GM21390 (cell line): ENCODE data around the gene NCOR1.
"Not testable (repeated sequence)": the region's sequence is repeated elsewhere in the genome, so short reads cannot be mapped to it uniquely, and the experiment has no call there.

ENCODE experiments used
- ATAC-seq: cut with Tn5 transposase; IDR thresholded peaks from one replicate; pipeline ENCODE4 v1.9.1; 2021; ENCODE audit not compliant: unreplicated experiment

The NCOR1 gene

DNA sequence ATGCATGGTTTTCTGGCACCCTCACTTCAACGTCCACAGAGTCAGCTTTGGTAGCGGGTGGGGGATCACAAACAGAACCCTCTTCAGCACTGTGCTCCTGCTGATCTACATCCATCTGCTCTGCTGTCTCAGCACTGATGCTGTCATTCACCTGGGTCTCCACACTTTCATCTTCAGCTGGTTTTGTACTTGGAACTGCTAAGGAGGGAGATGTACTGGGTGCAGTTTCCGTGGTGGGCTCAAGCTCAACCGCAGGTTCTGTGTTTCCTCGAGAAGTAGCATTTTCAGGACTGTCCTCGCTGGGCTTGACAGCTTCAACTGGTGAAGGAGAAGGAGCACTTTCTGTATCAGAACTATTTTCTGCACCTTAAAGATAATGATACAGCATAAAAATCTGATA, 113.9 kb downstream of the NCOR1 start:
- no peak for ATAC-seq

DNA sequence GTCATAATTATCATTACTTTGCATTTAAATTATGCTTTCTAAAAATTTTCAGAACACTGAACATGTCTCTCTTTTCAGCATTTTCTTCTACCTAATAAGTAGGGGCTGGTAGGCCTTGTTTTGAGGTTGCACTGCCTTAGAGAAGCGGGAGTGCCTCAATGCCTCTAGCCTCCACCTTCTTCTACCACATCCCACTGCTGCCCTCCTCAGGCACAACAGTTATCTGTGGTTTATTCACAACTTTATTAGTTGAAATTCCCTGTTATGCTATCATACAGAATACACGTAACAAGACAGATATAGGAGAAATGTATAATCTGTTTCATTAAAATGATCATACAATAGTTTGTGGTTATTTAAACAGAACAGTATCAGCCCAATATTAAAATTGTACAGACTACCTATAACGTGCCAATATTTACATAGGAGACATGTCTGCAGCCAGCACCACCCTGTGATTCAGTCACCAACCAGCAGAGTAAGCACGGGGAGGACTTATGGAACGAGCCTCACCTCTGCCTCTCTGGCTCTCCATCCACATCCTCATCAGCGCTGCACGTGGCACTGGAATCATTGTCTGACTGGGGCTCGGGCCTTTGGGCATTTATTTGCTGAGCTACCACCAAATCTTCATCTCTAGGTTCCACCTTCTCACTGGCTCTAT, 114.5 kb downstream of the NCOR1 start:
- ATAC-seq, result no peak

DNA sequence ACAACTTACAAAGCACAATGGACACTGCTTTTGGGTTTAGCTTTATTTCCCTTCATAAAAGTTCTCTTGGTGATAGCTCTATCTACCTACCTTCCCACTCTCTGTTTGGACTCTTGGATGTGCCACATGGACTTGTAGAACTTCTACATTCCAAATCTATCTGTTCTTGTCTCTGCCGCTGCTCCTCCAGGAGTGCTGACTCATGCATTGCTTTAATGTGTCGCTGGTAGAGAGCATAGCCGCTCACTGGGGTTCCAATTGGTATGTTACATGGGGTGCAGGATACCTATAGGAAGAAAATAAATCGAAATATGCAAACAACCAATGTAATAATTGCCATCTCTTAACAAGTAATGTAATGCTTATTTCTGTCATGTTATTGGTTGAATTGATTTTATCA, 123.6 kb downstream of the NCOR1 start:
- no peak for ATAC-seq

DNA sequence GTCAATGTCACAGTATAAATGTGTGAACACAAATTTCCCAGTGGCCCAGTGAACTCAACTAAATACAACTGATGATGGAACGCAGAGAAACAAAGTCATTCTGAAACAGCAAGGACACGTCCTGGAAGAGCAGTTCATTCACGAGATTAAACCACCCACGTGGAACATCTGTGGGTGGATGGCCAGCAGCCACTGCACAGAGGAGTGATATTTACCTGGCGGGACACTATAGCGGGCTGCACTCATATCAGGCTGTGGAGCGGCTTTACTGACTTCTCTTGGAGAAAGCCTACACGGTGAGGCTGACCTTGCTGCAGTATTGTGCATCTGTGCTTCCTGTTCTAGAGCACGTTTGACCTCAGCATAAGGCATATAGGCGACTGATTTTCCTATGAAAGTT, 128.4 kb downstream of the NCOR1 start:
- ATAC-seq, result no peak

DNA sequence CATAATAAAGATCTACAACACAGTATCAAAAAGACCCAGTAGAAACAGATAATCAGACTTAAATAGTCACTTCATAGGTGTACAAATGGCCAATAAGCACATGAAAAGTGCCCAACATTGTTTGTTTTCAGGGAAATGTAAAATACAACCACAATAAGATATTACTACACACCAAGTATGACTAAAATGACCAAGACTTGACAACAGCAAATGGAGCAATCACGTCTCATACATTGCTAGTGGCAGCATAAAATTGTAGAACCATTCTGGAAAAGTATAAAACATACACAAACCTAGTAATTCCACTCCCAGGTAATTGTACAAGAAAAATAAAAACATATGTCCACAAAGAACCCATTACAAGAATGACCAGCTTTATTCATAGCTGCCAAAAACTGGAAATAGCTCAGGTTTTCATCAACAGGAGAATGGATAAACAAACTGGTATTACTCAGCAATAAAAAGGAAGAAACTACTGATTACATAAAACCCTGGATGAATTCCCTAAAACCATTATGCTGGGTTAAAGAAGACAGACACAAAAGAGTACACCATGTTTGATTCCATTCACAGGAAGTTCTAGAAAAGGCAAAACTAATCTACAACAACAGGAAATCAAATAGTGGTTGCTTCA, 130.2 kb downstream of the NCOR1 start:
- no peak for ATAC-seq

DNA sequence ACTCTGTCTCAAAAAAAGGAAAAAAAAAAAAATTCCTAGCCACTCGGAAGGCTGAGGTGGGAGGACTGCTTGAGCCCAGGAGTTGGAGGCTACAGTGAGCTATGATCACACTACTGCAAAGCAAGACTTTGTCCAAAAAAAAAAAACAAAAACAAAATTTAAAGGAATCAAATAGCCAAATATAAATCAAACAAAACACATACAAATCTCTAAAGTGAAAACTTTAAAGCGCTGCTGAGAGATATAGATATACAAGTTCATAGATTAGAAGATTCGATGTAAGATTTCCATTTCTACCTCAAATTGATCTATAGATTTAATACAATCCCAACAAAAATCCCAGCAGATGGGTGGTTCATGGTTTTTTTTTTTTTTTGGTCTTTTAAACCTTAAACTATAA, 132.1 kb downstream of the NCOR1 start:
- no peak for ATAC-seq

DNA sequence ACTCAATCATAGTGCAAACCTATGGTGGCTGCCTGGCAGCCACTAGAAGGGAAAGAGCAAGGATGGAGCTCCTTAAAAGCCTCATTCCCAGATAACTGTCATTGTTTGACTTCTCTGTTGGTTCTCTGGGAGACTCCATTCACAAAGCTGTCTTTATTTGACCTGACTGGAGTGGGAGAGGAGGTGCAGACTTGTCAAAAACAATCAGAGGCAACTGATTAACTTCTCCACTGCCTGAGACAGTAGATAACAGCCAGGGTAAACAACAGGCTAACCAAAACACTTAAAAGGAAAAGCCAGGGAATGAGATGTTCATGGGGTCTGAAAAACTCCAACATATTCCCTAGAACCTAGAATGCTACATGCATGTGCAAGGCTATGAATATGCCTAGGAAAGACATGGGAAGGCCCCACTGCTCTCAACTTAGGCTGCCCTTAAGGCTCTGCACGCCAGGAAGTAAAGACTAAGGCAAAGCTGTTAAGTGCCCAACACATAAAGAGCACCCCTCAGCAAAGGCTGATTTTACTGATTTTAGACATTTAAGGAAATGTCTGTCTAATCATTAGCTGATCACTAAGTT, 133.7 kb downstream of the NCOR1 start:
- ATAC-seq, result no peak

DNA sequence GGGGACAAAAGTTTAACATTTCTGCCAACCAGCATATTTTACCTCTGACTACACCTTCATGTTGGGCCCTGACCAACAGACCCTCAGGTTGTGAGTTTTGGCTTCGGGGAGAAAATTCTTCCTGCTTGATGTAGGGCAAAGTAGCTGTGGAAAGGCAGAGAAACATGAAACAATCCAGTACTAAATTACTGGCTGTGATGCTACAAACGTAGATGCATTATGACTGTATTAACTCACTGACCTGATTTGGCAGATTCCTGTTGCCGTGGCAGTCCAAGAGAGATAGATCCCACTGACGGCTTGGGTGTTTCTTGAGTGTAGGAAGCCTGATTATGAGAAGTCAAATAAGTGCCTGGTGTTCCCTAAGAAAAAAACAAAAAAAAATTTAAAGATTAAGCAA, 135.0 kb downstream of the NCOR1 start:
- ATAC-seq, result no peak

DNA sequence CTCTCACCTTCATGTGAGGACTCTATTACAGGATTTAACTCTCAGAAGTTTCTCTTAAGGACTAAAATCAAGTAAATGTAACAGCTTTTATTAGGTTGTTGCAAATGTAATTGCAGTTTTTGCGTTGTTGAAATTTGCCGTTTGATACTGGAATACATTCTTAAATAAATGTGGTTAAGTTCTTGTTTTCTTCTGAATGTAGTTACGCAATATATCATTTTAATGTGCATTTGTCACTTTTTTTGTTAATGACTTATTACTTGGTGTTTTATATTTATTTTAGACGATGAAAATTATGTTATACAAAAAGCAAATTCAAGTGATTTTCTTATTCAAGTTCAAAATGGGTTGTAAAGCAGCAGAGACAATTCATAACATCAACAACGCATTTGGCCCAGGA, 139.4 kb downstream of the NCOR1 start:
- ATAC-seq, result no peak

DNA sequence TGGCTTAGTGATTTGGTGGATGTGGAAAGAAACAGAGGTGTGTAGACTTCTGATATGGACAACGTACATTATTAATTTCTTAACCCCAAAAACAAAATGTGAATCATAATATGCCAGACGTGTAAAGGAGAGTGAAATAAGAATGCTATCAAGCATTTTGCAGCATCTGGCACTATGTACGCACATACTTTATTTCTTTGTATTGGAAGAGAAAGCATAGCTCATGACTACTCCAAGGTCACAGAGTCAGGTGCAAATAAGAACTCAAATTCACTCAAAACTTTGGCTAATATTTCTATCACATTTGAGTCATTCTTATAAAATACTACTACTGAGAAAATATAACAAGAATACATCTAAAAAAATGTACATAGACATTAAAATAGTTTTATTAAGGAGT, 140.9 kb downstream of the NCOR1 start:
- no peak for ATAC-seq

DNA sequence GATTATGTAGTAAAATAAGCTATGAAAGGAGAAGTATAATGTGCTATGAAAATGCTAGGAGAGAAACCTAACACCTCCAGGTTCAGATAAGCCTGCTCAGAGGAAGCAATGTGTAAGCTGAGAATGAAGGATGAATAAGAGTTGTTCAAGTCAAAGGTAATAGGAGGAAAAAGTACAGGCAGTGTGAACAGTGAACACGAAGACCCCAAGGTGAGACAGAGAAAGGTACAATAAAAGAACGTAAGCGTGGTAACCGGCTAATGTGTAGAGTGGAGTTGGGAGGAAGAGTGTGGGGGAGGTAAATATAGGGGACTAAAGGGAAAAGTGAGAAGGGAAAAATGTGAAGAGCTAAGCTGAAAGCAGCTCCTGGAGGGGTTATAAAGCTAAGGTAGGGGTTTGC, 141.5 kb downstream of the NCOR1 start:
- ATAC-seq, result no peak

DNA sequence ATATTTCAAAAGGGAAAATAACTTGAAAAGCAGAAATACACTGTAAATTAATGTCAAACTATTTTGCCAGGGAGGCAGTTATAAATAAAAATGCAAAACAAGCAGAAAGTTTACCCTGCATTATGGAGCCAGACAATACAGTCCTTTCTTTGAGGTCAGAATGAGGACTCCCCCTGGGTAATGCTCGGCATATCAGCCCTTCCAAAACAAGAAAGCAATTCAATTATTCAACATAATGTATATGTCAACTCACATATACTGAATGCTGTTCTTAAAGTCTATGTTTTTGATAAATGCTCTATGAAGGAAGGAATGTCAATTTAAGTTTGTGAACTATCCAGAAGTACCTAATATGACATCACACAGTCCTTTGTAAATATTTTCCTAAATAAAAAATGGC, 143.3 kb downstream of the NCOR1 start:
- ATAC-seq, result no peak

DNA sequence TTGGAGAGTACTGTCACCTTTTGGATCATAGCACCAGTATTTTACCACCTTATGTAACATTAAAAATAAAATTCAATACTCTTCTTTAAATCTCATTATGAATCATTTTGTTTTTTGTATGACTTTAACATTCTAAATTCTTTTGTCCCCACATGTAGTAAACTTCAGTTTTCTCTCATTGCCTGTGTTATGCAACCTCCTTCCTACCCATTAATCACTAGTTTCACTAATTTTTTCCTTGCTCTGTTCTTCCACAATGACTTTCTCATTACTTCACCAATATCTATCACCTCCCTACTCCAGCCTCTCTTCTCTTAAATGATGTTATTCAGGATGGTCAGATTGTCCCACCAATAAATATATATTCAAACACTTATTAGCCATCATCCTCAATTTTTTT, 147.0 kb downstream of the NCOR1 start:
- ATAC-seq, result no peak

DNA sequence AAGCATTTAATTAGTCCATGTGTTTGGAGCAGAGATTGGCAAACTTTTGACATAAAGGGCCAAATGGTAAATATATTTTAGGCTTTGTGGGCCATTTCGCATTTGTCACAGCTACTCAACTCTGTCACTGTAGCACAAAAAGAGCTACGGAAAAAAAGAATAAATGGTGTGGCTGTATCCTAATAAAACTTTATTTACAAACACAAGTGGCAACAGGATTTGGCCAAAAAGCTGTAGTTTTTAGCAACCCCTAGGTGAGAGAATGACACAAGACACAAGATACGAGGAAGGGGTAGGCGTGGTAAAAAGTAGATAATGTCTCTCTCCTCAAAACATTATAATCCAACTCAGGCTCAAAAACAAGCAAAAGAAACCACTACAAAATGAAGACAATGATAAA, 149.2 kb downstream of the NCOR1 start:
- ATAC-seq, result no peak

DNA sequence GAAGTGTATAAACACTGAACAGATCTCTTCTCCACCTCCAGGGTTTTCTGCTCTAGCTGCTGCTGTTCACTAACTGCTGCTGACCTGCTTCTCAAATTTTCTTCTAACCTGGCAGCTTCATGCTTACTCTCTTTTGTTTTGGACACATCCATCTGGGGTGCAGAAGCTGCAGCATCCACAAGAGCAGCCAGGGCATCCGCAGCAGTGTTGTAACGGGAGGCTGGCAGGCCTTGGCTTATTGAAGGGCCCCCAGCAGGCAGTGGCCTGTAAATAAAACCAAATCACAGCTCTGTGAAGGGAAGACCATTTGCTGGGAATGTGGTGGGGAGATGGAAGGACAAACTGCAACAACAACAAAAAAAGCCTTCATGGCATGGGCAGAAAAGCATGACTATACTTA, 153.7 kb downstream of the NCOR1 start:
- no peak for ATAC-seq

DNA sequence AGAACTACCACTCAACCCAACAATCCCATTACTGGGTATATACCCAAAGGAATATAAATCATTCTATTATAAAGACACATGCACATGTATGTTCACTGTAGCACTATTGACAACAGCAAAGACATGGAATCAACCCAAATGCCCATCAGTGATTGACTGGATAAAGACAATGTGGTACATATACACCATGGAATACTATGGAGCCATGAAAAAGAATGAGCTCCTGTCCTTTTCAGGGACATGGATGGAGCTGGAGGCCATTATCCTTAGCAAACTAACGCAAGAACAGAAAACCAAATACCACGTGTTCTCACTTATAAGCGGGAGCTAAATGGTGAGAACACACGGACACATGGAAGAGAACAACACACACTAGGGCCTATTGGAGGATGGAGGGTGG, 160.2 kb downstream of the NCOR1 start:
- not testable (repeated sequence) for ATAC-seq

DNA sequence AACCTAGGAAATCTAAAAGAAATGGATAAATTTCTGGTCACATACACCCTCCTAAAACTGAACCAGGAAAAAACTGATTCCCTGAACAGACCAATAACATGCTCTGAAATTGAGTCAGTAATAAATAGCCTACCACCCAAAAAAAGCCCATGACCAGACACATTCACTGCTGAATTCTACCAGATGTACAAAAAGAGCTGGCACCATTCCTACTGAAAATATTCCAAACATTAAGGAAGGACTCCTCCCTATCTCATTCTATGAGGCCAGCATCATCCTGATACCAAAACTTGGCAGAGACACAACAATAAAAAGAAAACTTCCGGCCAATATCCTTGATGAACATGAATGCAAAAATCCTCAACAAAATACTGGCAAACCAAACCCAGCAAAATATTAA, 162.8 kb downstream of the NCOR1 start:
- ATAC-seq, result no peak

DNA sequence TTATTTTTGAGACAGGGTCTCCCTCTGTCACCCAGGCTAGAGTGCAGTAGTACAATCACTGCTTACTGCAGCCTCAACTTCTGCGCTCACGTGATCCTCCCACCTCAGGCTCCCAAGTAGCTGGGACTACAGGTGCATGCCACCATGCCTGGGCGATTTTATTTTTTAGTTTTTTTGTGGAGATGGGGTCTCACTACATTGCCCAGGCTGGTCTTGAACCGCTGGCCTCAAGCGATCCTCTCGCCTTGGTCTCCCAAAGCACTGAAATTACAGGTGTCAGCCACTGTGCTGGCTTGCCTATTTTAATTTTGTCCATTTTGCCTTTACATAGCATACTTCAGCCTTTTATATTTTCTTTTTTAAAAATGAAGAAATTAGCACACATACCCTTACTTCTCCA, 164.5 kb downstream of the NCOR1 start:
- no peak for ATAC-seq

DNA sequence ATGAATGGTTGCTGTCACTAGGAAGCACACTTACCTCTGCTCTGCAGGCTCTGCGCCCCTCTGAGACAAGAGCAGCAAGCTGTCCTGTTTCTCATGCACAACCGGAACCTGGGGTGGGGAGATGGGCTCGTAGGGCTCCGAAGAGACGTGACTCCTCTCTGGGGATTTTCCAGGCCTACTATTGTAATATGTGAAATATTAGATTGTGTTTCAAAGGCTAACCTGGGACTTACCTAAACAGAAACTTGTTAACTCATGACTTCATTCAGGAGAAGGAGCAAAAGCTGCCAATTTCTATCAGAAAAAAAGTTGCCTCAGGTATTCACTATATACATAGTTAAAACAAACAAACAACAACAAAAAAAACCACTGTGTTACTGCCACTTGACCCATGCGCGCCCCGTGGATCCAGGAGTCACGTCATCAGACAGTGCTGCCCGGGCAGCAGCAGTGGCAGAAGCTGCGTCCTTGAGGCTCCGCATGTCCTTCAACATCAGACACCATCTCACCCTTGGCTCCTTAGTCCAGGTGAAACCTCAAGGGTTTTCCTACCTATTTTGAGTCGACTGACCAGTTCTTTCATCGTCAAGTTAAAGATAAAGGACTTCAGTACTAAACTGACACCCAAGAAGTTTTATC, 166.4 kb downstream of the NCOR1 start:
- ATAC-seq, result no peak

DNA sequence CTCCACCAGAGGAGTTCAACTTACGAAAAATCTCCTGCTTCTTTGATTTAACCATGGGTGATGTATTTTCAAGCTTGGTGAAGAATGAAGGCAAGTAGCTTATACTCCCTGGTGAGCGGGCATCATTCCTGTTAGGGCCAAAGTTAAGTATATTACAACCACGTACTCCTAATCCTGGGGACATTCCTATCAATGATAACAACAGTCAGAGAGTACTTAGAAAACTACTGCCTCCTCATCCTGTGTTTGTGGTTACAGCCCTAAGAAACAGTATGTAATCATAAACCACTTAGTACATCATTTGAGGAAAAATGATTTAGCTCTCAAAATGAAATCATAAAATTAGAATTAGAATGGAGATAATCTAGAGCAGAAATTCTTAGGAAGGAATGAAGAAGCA, 168.4 kb downstream of the NCOR1 start:
- no peak for ATAC-seq

DNA sequence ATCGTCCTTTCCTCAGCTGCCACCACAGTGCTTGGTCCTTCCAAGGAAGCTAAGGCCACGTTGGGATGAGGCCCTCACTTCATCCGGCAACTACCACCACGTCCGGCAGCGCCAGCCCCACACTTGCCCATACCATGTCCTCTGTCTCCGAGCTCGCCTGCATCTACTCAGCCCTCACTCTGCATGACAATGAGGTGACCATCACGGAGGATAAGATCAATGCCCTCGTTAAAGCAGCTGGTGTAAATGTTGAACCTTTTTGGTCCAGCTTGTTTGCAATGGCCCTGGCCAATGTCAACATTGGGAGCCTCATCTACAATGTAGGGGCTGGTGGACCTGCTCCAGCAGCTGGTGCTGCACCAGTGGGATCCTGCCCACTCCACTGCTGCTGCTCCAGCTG, 170.8 kb downstream of the NCOR1 start:
- no peak for ATAC-seq

DNA sequence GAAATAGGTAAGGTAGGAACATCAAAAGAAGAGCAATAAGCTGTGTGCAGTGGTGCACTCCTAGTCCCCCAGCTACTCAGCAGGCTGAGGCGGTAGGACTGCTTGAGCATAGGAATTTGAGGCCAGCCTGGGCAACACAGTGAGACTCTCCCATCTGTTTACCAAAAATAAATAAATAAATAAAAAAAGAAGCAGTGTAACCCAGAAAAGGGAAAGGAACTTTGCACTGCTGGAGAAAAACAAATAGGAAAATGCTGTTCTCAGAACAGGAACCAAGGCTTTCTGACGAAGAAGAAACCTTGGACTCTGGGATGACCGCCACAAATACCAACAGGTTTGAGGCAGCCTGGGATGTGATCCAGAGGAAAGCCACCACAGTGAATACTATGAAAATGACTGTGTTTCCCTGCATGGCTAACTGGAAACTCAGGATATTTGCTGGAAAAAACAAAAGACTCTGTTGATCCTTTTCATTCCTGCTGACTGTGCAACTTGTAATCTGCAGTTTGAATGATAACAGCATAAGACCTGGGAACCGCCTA, 174.6 kb downstream of the NCOR1 start:
- no peak for ATAC-seq
